ENCODE measurements around the gene TLR4. TPM values are rescaled to one million over a fixed set of nuclear protein-coding genes. Genes with fewer than 3 reads are reported as not detected.
A peak's percentile ranks its signal among the peaks of the same experiment; 100 is the strongest.

Gene TLR4
- total and polyA plus RNA-seq, 2 donors: 5.6 to 24.1 TPM

- H3K27ac ChIP-seq (ENCODE audit: low read depth): no peak overlapping the region
- no peak for DNase-seq (ENCODE audit: extremely low spot score)
- WGBS: 64% methylated on average over 2 of the region's 2 CpGs
- no peaks in the 10 kb centered on the region for H3K4me1 ChIP-seq (ENCODE audit: insufficient read depth)
- no peak overlapping the region for H3K4me3 ChIP-seq (ENCODE audit: low read depth, low read length)
- H3K36me3 ChIP-seq (ENCODE audit: insufficient read depth): no peaks in the 10 kb centered on the region
These were observed 8.0 kb upstream of the TLR4 start for GRCh38 chr9:117696154-117696553.

GRCh38 chr9:117697046-117697445, 7.2 kb upstream of the TLR4 start:
- WGBS: 88% methylated on average over 1 of the region's 1 CpG

GRCh38 chr9:117703537-117703936, 666 bp upstream of the TLR4 start:
- no peaks in the 10 kb centered on the region for H3K4me1 ChIP-seq (ENCODE audit: insufficient read depth)
- no peaks in the 10 kb centered on the region for H3K36me3 ChIP-seq (ENCODE audit: insufficient read depth)
- no peak overlapping the region for H3K27ac ChIP-seq (ENCODE audit: low read depth)
- DNase-seq (ENCODE audit: extremely low spot score): no peak
- no peak overlapping the region for H3K4me3 ChIP-seq (ENCODE audit: low read depth, low read length)
- WGBS: 79% methylated on average over 3 of the region's 3 CpGs

More at GRCh38 chr9:117697046-117697445, 7.2 kb upstream of the TLR4 start:
- no peaks in the 10 kb centered on the region for H3K4me1 ChIP-seq (ENCODE audit: insufficient read depth)
- no peak overlapping the region for H3K4me3 ChIP-seq (ENCODE audit: low read depth, low read length)
- DNase-seq (ENCODE audit: extremely low spot score): no peak
- H3K36me3 ChIP-seq (ENCODE audit: insufficient read depth): no peaks in the 10 kb centered on the region
- H3K27ac ChIP-seq (ENCODE audit: low read depth): no peak overlapping the region

- no peak for DNase-seq (ENCODE audit: extremely low spot score)
- Histone ChIP-seq H3K36me3 (ENCODE audit: insufficient read depth) (no peaks in the 10 kb centered on the region), H3K27ac (ENCODE audit: low read depth) (no peak overlapping the region), H3K4me1 (ENCODE audit: insufficient read depth) (no peaks in the 10 kb centered on the region), H3K4me3 (ENCODE audit: low read depth, low read length) (peak overlapping the region; percentile 11)
- WGBS: 56% methylated on average over 1 of the region's 1 CpG
These were observed 394 bp downstream of the TLR4 start for GRCh38 chr9:117704597-117704996.

- WGBS: 57% methylated on average over 2 of the region's 2 CpGs
- Histone ChIP-seq H3K4me3 (ENCODE audit: low read depth, low read length) (no peak overlapping the region), H3K36me3 (ENCODE audit: insufficient read depth) (no peaks in the 10 kb centered on the region), H3K27ac (ENCODE audit: low read depth) (no peak overlapping the region), H3K4me1 (ENCODE audit: insufficient read depth) (no peaks in the 10 kb centered on the region)
- no peak for DNase-seq (ENCODE audit: extremely low spot score)
These were observed 1.2 kb downstream of the TLR4 start for GRCh38 chr9:117705386-117705785.

GRCh38 chr9:117706421-117707116, 2.4 kb downstream of the TLR4 start:
- no peaks in the 10 kb centered on the region for H3K36me3 ChIP-seq (ENCODE audit: insufficient read depth)
- 54% methylated on average over 4 of the region's 4 CpGs for WGBS

GRCh38 chr9:117707561-117707960, 3.4 kb downstream of the TLR4 start:
- Histone ChIP-seq H3K4me1 (ENCODE audit: insufficient read depth) (no peaks in the 10 kb centered on the region), H3K27ac (ENCODE audit: low read depth) (no peak overlapping the region), H3K36me3 (ENCODE audit: insufficient read depth) (no peaks in the 10 kb centered on the region), H3K4me3 (ENCODE audit: low read depth, low read length) (no peak overlapping the region)
- DNase-seq (ENCODE audit: extremely low spot score): no peak
- WGBS: 78% methylated on average over 1 of the region's 1 CpG

More at GRCh38 chr9:117706421-117707116, 2.4 kb downstream of the TLR4 start:
- Histone ChIP-seq H3K4me1 (ENCODE audit: insufficient read depth) (no peaks in the 10 kb centered on the region), H3K4me3 (ENCODE audit: low read depth, low read length) (no peak overlapping the region), H3K27ac (ENCODE audit: low read depth) (no peak overlapping the region)
- no peak for DNase-seq (ENCODE audit: extremely low spot score)

GRCh38 chr9:117709936-117710335, 5.7 kb downstream of the TLR4 start:
- Histone ChIP-seq H3K36me3 (ENCODE audit: insufficient read depth) (no peaks in the 10 kb centered on the region), H3K4me1 (ENCODE audit: insufficient read depth) (no peaks in the 10 kb centered on the region), H3K4me3 (ENCODE audit: low read depth, low read length) (no peak overlapping the region), H3K27ac (ENCODE audit: low read depth) (no peak overlapping the region)
- DNase-seq (ENCODE audit: extremely low spot score): no peak
- 95% methylated on average over 2 of the region's 2 CpGs for WGBS

- H3K27ac ChIP-seq (ENCODE audit: low read depth): no peak overlapping the region
- no peaks in the 10 kb centered on the region for H3K4me1 ChIP-seq (ENCODE audit: insufficient read depth)
- H3K36me3 ChIP-seq (ENCODE audit: insufficient read depth): no peaks in the 10 kb centered on the region
- H3K4me3 ChIP-seq (ENCODE audit: low read depth, low read length): no peak overlapping the region
- 75% methylated on average over 6 of the region's 6 CpGs for WGBS
- DNase-seq (ENCODE audit: extremely low spot score): no peak
These were observed 10.1 kb downstream of the TLR4 start for GRCh38 chr9:117714282-117714681.

- H3K27ac ChIP-seq (ENCODE audit: low read depth): no peak overlapping the region
- H3K4me3 ChIP-seq (ENCODE audit: low read depth, low read length): no peak overlapping the region
- H3K36me3 ChIP-seq (ENCODE audit: insufficient read depth): no peaks in the 10 kb centered on the region
- WGBS: 42% methylated on average over 5 of the region's 5 CpGs
- DNase-seq (ENCODE audit: extremely low spot score): no peak
- no peaks in the 10 kb centered on the region for H3K4me1 ChIP-seq (ENCODE audit: insufficient read depth)
These were observed 11.3 kb downstream of the TLR4 start for GRCh38 chr9:117715411-117715989.

GRCh38 chr9:117718085-117718484, 13.9 kb downstream of the TLR4 start:
- DNase-seq (ENCODE audit: extremely low spot score): no peak
- no peak overlapping the region for H3K4me3 ChIP-seq (ENCODE audit: low read depth, low read length)
- no peaks in the 10 kb centered on the region for H3K36me3 ChIP-seq (ENCODE audit: insufficient read depth)
- no peaks in the 10 kb centered on the region for H3K4me1 ChIP-seq (ENCODE audit: insufficient read depth)
- no peak overlapping the region for H3K27ac ChIP-seq (ENCODE audit: low read depth)

- 58% methylated on average over 2 of the region's 2 CpGs for WGBS
- Histone ChIP-seq H3K4me3 (ENCODE audit: low read depth, low read length) (no peak overlapping the region), H3K4me1 (ENCODE audit: insufficient read depth) (no peaks in the 10 kb centered on the region), H3K36me3 (ENCODE audit: insufficient read depth) (no peaks in the 10 kb centered on the region), H3K27ac (ENCODE audit: low read depth) (no peak overlapping the region)
- no peak for DNase-seq (ENCODE audit: extremely low spot score)
These were observed 14.5 kb downstream of the TLR4 start for GRCh38 chr9:117718701-117719100.

GRCh38 chr9:117719161-117719920, 15.1 kb downstream of the TLR4 start:
- no peak for DNase-seq (ENCODE audit: extremely low spot score)
- H3K4me3 ChIP-seq (ENCODE audit: low read depth, low read length): no peak overlapping the region
- H3K36me3 ChIP-seq (ENCODE audit: insufficient read depth): no peaks in the 10 kb centered on the region
- WGBS: 66% methylated on average over 7 of the region's 7 CpGs
- no peak overlapping the region for H3K27ac ChIP-seq (ENCODE audit: low read depth)
- H3K4me1 ChIP-seq (ENCODE audit: insufficient read depth): no peaks in the 10 kb centered on the region

- no peak overlapping the region for H3K27ac ChIP-seq (ENCODE audit: low read depth)
- no peak for DNase-seq (ENCODE audit: extremely low spot score)
- no peaks in the 10 kb centered on the region for H3K36me3 ChIP-seq (ENCODE audit: insufficient read depth)
- no peaks in the 10 kb centered on the region for H3K4me1 ChIP-seq (ENCODE audit: insufficient read depth)
- WGBS: 70% methylated on average over 2 of the region's 2 CpGs
- no peak overlapping the region for H3K4me3 ChIP-seq (ENCODE audit: low read depth, low read length)
These were observed 15.9 kb downstream of the TLR4 start for GRCh38 chr9:117720066-117720465.

All from urinary bladder (tissue), 4 donors.